ENCODE data around the gene RGR.
"Not testable (repeated sequence)": the region's sequence is repeated elsewhere in the genome, so short reads cannot be mapped to it uniquely, and the experiment has no call there.

GRCh38 chr10:84279876-84280475 lies 35.1 kb downstream of the RGR start:
- TF ChIP-seq CTCF, POLR2A (IDR thresholded peaks at IDR 0.05): not testable (repeated sequence)
